NCI-H1436 (cell line): ENCODE measurements around the gene RALY.

Source experiments
- DNase-seq: peaks from one replicate; lab custom pipeline; 2025; lab: John Stamatoyannopoulos, UW

RALY gene

GRCh38 chr20:34049389-34049788, 55.7 kb downstream of the RALY start:
- DNase-seq = no peak

DNA sequence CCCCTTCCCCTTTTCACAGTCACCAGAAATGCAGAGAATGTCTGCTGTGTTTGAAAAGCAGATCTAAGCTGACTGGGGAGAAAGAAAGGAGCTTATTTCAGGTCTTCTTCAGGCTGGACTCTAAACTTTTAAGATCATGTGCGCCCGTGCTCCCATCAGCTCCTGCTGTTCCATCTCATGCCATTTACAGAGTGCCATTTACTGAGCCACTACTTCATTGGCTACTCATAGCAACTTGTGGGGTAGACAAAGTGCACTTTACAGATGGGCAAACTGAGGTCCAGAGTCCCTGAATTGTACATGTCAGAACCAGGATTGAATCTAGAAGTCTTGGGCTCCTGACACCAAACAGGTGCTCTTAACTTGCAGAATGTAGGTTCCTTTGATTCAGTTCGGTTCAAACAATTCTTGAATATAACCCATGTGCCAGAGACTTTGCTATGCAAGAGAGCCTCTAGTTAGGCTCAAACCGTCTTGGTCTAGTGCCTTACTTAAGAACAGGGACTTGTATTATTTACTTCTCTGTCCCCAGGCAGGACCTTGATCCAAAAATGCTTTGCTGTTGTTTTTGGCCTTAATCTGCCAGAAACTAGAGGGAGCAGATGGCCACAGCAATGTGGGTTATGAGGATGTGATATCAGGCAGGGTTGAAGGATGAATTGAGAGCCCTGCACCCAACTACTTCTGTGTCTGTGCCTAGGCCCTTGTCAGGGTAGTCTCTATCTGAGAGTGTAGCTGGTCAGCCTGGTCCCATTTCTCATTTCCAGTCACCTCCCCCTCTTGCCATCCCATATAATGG, 56.4 kb downstream of the RALY start:
- no peak for DNase-seq

DNA sequence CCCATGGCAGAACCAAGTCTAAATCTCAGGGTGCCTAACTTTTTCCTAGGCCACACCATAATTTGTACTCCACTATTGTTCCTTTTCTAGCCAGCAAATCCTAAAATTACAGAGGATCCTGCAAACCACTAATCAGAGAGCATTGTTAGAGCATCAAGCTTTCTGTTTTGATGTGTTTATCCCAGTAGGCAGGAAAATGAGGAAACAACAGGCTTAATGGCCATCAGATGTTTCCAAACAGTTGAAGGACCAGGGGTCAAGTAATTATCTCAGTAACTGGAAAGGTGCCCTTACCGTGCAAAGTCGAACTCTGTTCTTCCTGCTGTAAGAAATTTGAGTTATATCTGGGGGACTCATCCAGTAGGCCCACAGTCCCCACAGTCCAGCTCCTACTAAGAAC, 58.7 kb downstream of the RALY start:
- DNase-seq = no peak

GRCh38 chr20:34055290-34055689, 61.6 kb downstream of the RALY start:
- no peak for DNase-seq

GRCh38 chr20:34058831-34059230, 65.1 kb downstream of the RALY start:
- DNase-seq = peak; percentile 12

GRCh38 chr20:34060970-34061369, 67.3 kb downstream of the RALY start:
- DNase-seq = no peak

GRCh38 chr20:34061695-34062094, 68.0 kb downstream of the RALY start:
- DNase-seq = no peak

- DNase-seq = no peak
Observed at GRCh38 chr20:34062570-34063482, 69.1 kb downstream of the RALY start.

- DNase-seq = no peak
Observed at GRCh38 chr20:34064286-34064685, 70.6 kb downstream of the RALY start.

DNA sequence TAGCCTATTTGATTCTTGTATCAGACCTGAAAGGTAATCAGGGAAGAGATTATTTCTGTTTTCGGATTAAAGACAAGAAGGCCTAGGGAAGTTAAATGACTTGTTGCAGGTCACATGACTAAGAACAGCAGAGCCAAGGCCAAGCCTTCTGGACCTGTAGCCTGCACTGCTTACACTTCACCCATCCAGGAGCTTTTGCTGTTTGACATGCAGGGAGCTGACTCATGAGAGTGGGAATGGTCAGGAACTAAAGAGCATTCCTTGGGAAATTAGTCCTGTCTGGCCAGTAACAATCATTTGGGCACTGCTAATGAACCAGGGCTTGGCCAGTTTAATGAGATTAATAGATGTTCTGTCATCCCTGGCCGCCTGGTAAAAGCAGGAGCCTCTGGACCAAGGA, 71.5 kb downstream of the RALY start:
- no peak for DNase-seq

- no peak for DNase-seq
Observed at GRCh38 chr20:34066476-34067090, 72.9 kb downstream of the RALY start.

DNA sequence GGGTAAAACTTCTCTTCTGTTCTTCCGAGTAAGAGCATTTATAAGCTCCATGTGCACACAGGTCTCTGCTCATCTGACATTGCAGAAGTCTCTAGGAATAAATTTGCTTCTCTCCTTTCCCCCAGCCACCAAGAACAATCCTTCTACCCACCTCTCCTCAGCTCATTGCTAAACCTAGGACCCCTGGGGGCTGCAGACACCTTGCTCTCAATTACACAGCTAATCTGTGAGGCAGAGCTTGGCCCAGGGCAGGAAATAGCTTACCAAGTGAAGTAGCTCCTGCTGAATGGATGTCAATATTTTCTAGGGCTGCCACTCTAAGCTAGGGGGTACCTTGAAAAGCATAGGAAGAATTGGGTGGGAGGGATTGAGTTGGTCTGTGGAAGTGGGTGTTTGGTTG, 74.3 kb downstream of the RALY start:
- no peak for DNase-seq

DNA sequence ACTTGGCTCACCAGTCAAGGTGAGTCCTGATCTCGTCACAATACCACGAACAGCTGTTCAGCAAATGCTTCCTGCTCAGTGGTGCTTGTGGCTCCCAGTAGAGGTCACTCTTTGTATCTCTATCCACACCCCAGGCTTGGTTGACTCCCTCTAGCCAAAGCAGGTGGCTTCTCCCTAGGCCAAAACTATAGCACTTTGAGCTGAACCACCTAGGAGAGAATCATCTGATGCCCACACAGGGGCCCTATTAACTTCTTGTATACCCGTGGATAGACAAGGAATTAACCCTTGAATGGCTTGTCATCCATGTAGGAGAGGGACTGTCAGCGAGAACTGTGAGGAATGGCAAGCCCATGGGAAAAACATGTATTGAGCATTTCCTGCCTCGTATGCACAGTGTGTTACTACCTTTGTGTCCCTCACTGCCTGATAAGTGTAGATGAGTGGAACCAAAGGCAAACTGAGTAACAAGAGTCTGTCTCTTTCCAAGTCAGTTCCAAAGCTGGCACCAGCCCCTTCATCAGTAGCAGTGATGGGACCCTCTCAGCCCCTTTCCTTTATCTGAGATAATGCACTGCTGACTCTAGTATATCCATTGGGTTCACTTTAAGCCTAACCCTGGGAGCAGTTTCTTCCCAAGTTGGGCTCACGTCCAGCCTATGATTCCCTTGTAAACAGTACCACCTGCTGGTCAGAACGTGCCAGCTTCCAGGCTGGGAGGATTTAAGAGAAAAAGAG, 75.8 kb downstream of the RALY start:
- DNase-seq = peak; percentile 70

- DNase-seq = no peak
Observed at GRCh38 chr20:34070079-34070439, 76.3 kb downstream of the RALY start.

- DNase-seq = no peak
Observed at GRCh38 chr20:34070859-34071258, 77.1 kb downstream of the RALY start.

DNA sequence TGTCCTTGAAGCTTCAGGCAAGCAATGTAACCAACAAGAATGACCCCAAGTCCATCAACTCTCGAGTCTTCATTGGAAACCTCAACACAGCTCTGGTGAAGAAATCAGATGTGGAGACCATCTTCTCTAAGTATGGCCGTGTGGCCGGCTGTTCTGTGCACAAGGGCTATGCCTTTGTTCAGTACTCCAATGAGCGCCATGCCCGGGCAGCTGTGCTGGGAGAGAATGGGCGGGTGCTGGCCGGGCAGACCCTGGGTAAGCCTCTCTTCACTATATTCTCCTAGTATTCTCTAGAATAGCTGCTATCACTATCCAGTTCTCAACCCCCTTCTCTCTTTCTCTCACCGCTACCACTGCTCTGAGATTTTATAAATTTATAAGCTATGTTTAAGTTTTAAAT, 78.4 kb downstream of the RALY start:
- DNase-seq = no peak

DNA sequence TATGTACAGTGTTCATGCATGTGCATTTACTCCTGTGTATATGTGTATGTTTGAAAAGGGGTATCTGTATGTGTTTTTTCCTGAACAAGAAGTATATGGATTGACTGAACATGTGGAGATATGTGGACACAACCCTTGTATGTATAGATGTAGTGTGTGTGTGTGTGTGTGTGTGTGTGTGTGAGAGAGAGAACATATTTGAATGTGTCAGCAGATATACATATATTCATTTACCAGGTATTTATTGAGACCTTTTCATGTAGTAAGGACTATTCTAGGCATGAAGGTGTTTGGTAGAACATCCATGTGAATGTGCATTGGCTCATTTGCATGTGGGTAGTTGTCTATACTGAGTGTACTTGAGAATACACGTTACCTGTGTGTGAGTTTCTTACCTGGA, 79.1 kb downstream of the RALY start:
- DNase-seq = no peak

- no peak for DNase-seq
Observed at GRCh38 chr20:34074101-34074760, 80.5 kb downstream of the RALY start.

- no peak for DNase-seq
Observed at GRCh38 chr20:34075647-34076046, 81.9 kb downstream of the RALY start.

- DNase-seq = no peak
Observed at GRCh38 chr20:34076952-34077351, 83.2 kb downstream of the RALY start.

DNA sequence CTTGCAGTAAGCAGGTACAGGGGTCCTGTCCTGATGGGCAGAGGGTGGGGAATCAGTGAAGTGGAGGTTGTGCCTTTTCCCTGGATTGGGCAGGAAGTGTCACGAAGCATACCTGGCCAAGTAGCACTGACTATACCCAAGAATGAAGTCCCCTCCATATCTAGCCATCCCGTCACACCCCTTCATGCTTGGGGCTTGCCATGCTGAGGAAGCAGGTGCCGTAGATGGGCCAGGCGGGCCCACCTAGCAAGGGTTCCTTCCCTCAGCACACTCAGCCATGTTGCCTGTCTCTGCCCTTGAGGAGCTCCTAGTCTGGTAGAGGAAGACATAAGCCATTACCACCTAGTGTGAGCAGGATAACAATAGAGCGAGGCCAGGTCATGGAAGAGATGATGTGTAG, 84.8 kb downstream of the RALY start:
- no peak for DNase-seq

DNA sequence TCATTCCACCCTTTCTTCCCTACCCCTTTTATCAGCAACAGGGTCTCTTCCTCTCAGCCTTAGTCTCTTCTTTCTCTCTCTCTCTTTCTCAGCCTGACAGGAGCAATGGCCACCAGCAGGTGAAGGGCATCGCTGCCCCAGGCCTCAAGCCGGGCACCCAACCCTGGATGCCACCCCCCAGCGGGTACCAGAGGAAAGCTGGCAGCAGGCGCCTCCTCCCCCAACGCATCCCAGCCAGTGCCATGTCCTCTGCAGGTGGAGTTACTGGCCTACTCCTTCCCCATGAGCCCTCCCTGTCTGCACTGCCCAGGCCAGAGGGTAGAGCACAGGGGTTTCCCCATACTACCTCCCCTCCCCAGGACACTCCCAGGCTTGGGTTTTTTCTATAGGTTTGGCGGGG, 86.1 kb downstream of the RALY start:
- DNase-seq = no peak
